ENCODE measurements around the gene ZNF207.
"Not testable (repeated sequence)": the region's sequence is repeated elsewhere in the genome, so short reads cannot be mapped to it uniquely, and the experiment has no call there.

ZNF207 gene

DNA sequence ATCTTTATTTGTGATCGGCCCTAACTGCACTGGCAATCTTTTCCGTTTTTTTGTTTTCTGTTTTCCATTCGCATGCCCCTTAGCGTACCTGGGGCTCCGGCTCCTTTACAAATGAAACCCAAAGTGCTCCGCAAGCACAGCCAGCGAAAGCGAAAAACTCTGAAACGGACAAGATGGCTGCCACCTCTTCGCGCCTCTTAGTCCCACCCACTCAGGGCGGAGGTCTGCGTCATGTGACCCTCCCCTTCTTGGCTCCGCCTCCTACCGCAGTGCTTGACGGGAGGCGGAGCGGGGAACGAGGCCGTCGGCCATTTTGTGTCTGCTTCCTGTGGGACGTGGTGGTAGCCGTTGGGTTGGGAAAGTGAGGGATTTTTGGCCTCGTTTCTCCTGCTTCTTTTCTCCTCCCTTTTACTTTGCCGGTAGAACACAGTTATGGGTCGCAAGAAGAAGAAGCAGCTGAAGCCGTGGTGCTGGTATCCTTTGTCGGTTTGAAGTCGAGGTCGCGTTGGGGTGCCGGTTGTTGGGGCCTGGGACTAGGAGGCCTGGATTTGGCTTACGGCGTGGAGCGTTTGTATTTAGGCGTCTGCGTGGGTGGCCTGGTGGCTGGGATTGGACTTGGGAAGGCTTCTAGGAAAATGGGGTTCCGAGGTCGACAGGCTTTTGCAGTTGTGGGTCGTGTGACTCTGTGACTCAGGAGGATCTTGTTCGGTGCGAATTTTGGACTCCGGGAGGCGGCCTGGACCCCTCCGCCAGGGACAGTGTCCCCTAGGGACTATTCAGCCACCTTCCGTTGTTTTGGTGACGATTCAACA lies at the start of gene ZNF207:
Gene ZNF207, plus strand, starts transcription at position 304 of the 812 bp plus-strand sequence. Its CDS starts 129 bp downstream, at position 433.
- peak; percentile 92 for DNase-seq (ENCODE audit: low read depth, low spot score)

DNA sequence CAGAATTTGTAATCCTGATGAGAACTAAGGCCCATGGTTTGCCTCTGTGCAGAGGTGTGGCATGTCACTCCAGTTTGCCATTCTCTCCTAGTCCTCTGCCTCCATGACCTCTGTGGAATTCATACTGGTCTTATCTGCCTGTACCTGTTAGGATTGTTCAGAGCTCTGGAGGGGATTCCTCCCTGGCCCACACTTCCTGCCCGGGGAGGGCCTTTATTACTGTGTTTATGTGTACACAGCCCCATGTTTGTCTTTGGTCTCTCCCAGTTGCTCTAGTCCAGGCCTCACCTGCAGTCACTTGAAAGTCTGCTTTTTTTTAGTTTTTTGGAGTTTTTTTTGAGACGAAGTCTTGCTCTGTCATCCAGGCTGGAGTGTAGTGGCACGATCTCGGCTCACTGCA lies 47.9 kb upstream of the ZNF207 start:
- no peak for DNase-seq (ENCODE audit: low read depth, low spot score)

DNA sequence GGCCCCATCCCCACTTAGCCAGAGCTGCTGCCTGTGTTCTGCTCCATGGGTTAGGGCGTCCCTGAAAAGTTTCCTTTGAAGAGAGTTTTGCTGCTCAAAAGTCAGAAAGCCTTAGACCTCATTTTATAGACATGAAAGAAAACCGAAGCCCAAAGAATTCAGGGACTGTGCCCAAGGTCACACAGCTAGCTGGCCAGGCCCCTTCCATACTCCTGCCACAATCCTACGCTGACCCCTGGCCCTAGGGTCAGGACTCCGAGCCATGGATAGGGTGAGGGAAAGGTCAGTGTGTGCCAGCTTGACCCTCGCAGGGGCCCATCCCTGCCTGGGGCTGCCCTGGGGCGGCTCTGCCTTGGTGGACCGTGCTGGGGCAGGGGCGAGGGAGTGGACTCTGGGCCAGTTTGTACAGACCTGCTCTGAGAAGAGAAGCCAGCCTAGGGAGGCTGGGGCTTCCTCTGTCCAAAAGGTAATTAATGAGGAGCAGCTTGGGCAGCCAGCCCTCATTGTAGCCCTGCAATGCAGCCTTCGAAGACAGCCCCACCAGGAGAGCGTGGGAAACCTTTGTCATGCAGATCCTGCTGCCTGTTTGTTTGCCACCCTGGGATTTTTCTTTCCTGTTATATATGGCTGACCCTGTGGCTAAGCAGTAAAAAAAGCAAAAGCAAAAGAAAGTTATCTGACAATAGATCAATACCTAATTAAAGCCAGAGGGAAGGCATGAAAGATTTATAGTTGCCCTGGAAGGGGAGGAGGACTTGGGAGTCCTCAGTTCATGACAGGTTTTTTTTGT lies 46.9 kb upstream of the ZNF207 start:
- DNase-seq (ENCODE audit: low read depth, low spot score), result no peak

DNA sequence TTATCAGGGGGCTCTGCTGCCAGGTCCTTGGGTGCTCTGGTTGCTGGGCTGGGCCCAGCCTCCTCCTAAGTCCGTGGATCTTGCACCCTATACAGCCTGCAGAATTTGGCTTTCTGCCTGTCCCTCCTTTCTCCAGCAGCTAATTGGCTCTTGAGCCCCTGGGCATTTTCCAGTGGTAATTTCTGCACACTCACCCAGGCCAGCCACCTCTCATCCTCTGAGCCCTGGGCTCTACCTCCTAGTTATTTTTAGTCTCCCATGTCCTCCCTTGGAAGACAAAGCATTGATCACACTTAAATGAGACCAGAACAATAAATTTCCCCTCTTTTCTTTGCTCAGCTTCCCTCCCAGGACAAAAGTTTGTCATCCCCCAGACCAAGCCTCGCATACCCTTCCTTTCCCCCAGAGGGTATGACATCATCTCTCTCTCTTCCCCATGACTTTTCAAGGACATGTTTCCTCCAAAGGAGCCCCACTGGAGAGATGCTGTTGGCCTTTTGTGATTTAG lies 46.1 kb upstream of the ZNF207 start:
- no peak for DNase-seq (ENCODE audit: low read depth, low spot score)

DNA sequence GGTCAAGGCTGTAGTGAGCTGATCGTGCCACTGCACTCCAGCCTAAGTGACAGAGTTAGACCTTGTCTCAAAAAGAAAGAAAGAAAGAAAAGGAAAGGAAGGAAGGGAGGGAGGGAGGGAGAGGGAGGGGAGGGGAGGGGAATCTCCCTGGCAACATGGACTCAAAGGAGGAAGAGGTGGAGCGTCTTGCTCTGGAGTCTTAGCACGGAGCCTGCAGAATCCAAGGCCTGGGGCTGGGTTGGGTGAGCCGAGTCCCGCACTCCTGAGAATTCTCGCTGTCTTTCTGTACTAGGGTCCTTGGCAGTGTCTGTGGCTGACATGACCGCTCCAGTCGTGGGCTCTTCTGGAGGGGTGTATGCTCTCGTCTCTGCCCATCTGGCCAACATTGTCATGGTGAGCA lies 44.9 kb upstream of the ZNF207 start:
- DNase-seq (ENCODE audit: low read depth, low spot score), result no peak

DNA sequence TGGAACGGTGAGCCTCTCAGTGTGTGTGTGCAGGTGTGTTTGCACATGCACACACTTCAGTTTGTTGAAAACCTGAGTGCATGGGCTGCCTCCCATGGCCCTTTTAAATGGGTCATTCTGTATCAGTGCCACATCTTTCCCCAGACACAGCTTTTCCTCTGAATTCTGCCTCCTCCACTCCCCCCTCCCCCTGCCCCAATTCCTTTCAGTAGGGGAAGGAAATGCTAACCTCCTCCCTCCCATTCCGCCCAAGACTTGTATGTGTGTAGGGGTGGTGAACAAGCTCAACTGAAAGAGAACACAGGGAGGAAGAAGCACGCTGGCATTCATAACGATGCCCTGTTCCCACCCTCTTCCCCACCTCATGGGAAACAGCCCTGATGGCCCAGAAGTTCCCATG lies 42.3 kb upstream of the ZNF207 start:
- no peak for DNase-seq (ENCODE audit: low read depth, low spot score)

DNA sequence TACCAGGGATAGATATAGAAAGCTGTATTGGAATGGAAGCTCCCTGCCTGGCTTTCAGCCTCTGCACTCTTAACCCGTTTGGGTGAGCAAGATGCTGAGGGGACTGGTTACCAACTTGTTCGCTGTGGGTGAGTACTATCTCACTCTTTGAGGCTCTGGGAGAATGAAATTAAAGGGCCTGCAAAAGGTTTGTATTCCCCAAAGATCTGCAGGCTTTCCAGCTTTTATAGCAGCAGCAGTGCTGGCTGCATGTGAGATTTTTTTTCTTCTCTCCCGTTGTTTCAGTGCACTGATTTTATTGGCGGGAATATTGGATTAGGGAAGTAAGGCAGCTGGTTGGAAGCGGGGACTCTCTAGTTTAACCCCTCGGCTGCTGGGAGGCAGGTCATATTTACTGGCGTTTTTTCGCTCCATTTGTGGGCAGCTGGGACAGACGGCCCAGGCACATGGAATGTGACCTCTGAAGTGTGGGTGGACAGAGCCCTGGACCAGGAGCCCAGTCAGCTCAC lies 38.9 kb upstream of the ZNF207 start:
- no peak for DNase-seq (ENCODE audit: low read depth, low spot score)

DNA sequence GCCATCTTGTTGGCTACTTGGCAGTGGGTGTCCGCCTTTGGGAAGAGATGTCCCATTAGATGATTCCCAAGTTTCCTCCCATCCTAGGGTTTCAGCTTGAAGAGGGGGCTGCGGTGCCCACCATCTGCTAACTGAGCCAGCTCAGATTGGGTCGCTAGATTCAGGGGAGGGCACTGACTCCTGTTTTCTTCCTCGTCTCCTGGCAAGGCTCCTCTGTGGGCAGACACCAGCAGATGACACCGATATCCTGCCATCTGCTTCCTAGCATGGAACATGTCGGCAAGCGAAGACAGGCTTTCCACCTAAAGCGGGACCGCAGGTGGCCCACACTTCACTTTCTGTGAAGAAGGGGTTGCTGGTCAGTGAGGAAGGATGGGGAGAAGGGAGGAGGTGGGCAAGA lies 35.3 kb upstream of the ZNF207 start:
- no peak for DNase-seq (ENCODE audit: low read depth, low spot score)

DNA sequence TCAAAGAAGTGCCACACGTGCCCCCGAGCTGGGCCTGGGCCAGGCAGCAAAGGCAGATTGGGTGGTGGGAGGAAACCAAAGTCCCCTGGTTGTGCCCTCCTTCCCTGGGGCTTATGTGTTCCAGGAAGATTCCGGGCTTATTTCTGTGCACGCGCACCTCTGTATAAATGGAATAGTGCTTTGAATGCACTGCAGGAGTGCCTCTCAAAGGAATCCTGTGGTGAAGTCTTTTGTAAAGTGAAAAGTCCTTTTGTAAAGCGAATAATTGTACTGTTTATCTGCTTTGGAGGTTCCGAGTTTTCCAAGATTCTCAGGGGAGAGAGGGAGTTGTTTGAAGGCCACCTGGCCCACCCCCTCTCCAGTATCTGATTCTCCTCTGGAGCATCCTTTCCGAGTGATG lies 34.8 kb upstream of the ZNF207 start:
- no peak for DNase-seq (ENCODE audit: low read depth, low spot score)

DNA sequence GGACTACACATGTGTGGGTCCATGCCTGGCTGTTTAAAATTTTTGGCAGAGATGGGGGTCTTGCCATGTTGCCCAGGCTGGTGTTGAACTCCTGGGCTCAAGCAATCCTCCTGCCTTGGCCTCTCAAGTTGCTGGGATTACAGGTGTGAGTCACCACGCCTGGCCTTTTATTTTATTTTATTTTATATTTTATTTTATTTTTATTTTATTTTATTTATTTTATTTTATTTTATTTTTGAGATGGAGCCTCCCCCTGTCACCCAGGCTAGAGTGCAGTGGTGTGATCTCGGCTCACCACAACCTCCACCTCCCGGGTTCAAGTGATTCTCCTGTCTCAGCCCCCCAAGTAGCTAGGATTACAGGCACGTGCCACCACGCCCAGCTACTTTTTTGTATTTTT lies 33.3 kb upstream of the ZNF207 start:
- DNase-seq (ENCODE audit: low read depth, low spot score), result not testable (repeated sequence)

DNA sequence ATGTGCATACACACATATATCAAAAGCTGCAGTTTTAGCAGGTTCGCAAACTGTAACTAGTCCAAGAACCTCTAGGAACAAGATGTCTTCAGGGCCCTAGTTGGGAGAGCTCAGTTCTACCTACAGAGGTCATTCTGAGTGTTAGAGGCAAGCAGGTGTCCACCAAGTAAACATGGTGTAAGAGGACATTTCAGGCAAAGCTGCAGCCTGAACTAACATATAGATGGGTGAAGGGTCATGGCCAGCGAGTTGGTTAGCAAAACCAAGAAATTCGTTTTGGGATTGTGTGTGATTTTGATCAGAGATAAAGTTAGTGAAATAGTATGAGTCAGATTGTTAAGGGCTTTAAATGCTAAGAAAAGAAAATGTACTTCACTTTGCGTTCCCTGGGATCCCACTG lies 32.6 kb upstream of the ZNF207 start:
- DNase-seq (ENCODE audit: low read depth, low spot score), result no peak

DNA sequence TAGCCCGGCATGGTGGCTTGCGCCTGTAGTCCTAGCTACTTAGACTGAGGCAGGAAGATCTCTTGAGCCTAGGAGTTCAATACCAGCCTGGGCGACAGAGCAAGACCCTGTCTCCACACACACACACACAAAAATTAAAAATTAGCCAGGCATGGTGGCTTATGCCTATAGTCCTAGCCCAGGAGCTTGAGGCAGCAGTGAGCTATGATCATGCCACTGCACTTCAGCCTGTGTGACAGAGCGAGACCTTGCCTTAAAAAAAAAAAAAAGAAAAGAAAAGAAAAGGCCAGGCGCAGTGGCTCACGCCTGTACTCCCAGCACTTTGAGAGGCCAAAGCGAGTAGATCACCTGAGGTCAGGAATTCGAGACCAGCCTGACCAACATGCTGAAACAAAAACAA lies 31.9 kb upstream of the ZNF207 start:
- DNase-seq (ENCODE audit: low read depth, low spot score), result no peak

DNA sequence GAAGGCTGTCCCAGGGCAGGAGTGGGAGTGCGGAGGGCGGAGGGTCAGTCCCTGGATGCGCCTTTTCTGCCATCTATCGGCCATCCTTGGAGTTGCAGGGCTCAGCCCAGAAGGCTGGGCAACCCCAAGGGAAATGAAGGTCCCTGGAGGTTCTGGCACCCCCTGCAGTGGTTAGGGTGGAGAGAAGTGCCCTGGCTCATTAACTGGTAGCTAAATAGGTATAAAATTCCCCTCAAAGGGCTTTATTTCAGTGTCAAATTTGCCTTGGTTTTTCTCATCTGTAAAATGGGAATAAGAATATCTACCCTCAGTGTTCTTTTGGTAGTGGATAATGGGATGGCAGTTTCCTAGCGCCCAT lies 30.4 kb upstream of the ZNF207 start:
- no peak for DNase-seq (ENCODE audit: low read depth, low spot score)

DNA sequence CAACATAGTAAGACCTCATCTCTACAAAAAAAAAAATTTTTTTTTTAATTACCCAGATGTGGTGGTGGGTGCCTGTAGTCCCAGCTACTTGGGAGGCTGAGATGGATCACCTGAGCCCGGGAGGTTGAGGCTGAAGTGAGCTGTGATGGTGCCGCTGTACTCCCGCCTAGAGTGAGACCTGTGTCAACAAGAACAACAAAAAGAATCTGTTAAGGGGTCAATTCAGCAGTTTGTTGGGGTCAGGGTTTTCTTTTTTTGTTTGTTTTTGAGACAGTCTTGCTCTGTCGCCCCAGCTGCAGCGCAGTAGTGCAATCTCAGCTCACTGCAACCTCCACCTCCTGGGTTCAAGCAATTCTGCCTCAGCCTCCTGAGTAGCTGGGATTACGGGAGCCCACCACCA lies 29.9 kb upstream of the ZNF207 start:
- DNase-seq (ENCODE audit: low read depth, low spot score), result not testable (repeated sequence)

DNA sequence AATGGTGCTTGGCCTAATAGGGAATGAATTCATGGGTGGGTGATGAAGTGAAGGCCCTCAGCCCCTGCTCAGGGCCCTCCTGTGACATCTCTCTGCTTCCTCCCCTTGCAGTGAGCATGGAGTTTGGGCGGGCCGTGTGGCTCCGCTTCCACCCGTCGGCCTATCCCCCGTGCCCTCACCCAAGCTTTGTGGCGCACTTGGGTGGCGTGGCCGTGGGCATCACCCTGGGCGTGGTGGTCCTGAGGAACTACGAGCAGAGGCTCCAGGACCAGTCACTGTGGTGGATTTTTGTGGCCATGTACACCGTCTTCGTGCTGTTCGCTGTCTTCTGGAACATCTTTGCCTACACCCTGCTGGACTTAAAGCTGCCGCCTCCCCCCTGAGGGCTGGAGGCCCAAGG lies 29.1 kb upstream of the ZNF207 start:
- DNase-seq (ENCODE audit: low read depth, low spot score), result no peak

DNA sequence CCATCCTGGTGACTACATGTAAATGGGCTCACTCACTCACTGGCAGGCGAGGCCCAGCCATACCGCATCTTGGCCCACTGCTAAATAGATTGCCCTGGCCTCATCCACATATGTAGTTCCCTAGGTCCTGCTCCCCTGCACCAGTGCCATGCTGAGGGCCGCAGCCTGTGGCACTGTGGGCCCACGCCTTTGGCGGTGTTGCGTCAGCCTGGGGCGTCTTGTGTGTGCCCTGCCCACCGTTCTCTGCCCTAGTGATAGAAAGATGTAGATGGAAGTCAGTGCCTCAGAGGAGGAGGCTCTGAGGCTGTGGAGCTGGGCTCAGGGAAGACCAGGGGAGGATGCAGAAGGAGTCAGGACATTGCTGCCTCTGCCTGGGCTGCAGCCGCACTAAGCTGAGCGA lies 26.9 kb upstream of the ZNF207 start:
- no peak for DNase-seq (ENCODE audit: low read depth, low spot score)

DNA sequence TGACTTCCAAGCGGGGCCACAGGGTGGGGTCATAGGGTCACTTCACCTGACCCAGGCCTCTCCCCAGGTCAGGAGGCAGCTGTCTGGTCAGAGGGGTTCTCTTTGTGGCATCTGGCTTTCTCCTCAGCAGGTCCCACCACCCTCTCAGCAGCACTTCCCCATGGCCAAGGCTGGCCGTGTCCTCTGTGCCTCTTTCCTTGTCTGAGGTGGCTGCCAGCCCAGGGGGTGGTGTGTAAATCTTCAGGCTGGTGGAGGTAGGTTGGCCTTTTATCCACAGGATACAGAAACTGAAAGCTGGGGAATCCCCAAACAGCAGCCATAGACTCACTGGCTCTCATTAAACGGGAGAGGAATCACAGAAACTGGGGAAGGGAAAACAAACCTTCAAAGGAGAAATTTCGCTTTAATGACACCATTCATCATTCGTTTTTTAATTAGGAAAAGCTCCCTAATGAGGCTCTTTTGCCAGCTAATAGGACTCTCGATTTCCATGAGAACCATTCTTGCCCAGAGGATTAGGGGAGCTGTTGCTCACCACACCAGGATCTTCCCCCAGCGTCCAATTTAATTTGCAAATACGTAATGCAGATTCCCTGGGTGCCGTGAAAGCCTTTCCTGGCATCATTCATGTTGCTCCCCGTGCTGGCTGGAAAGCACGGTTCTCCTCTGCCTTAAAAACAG lies 26.0 kb upstream of the ZNF207 start:
- no peak for DNase-seq (ENCODE audit: low read depth, low spot score)

DNA sequence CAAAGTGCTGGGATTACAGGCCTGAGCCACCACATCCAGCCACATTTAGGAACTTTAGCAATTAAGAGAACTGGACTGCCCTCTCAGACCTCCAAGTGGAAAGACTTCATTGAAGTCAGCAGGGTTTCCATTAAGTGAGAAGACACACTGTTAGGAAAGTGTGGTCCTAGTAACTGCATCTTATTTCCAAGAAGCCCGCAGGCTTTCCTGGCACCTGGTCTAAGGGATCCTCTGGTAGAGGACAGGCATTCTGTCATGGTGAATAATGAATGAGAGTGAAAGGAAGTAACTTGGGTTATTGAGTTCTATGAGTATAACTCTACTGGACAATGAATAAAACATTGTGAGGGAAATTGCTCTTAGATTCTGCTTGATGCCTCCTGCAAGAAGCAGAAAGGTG lies 22.0 kb upstream of the ZNF207 start:
- no peak for DNase-seq (ENCODE audit: low read depth, low spot score)

DNA sequence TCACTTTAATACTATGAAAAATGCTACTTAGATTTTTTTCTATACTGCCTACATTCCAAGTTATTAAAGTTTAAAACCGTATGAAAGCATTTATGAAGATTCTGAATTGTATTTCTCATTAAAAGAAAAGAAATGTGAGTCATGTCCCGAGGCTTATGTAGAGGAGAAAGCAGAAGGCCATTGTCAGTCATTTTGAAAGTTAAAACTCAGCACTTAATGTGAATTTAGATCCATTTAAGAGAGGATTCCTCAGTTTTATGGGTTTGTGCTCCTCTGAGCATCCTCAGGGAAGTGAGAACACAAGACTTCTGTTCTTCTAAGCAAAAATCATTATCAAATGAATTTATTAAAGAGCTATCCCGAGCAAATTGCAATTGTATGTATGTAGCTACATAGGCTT lies 19.8 kb upstream of the ZNF207 start:
- DNase-seq (ENCODE audit: low read depth, low spot score), result no peak

DNA sequence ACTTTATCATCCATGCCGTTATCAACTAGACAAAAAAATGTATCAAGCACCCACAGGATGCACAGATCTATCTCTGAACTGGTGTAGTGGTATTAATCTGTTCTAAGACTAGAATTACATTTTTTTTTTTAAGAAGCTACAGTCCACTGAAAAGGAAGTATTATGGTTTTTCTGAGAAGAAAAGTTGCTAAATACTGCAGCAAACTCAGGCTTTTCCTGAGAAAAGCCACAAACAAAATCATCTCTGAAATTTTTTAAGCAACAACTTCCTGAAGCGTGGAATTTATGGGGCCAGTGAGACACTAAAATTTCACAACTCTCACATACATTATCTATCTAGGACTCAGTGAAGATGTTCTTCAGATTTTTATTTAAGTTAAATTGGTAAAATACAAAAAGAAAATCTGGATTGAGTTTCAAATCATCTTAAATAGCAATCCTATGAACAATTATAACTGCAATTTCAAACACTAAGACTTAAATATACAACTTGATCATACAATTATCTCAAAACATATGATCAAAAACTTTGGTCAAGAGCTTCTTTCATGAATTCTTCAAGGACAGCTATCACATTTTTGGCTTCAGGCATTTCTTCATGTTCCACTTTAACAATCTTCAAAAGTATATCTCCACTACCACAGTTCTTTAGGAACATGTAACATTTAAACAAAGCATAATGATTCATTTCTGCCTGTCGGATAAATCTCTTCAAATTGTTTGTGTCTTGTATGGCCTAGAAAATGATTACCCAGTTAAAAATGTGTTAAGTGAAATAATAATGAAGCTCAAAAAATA lies 18.5 kb upstream of the ZNF207 start:
- no peak for DNase-seq (ENCODE audit: low read depth, low spot score)

DNA sequence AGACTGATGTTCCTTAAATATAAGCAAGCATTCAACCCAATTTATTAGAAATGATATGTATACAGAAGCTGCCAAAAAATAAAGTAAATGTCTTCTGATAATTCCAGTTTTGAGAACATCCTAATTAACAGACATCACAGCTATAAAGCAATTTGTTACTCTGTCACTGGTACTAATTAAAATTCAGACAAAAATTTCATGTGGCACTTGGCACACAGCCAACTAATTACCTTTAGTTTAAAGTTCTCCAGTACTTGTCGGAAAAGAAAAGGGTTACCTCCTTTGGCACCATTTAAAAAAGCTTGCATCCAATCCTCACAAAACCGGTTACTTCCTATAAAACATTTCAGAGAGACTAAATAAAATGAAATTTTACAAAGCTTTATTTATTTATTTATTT lies 16.8 kb upstream of the ZNF207 start:
- no peak for DNase-seq (ENCODE audit: low read depth, low spot score)
